ENCODE data around the gene RBP3.

Gene RBP3

GRCh38 chr10:47379445-47379785 is 31.3 kb downstream of the RBP3 start:
- Histone ChIP-seq H3K4me3 (ENCODE audit: low read depth, low read length) (no peak overlapping the region), H3K4me1 (ENCODE audit: control insufficient read depth, insufficient read depth, low read length) (peaks cover 3% of the 10 kb centered on the region; the same call in 1 of the 2 replicates), H3K27ac (ENCODE audit: extremely low read depth, low read depth, low read length) (no peak overlapping the region), H3K36me3 (ENCODE audit: control insufficient read depth in 2 of 2, insufficient read depth in 1 of 2, low read length in 2 of 2) (no peaks in the 10 kb centered on the region), H3K9me3 (ENCODE audit: control insufficient read depth, insufficient read depth, low read depth, low read length) (no peaks in the 10 kb centered on the region)
- no peak for TF ChIP-seq ZNF768 (tag by site-specific recombination; IDR thresholded peaks at IDR 0.05)
- no peak for TF ChIP-seq ZNF501 (tag by site-specific recombination; IDR thresholded peaks at IDR 0.05)
- no peak for TF ChIP-seq KLF1 (tag by site-specific recombination; IDR thresholded peaks at IDR 0.05)
- no peak for TF ChIP-seq ZNF423 (tag by site-specific recombination; IDR thresholded peaks at IDR 0.05)
- no peak for TF ChIP-seq ZNF10 (tag by site-specific recombination; IDR thresholded peaks at IDR 0.05)
- no peak for TF ChIP-seq KLF17 (tag by site-specific recombination; IDR thresholded peaks at IDR 0.05)
- no peak for TF ChIP-seq ZNF23 (tag by site-specific recombination; IDR thresholded peaks at IDR 0.05; ENCODE audit: borderline replicate concordance)
- no peak for TF ChIP-seq ZNF404 (tag by site-specific recombination; IDR thresholded peaks at IDR 0.05)
- no peak for TF ChIP-seq ZNF843 (tag by site-specific recombination; IDR thresholded peaks at IDR 0.05)
- no peak for TF ChIP-seq ZNF132 (tag by site-specific recombination; IDR thresholded peaks at IDR 0.05; ENCODE audit: borderline replicate concordance)
- no peak for TF ChIP-seq ZNF292 (tag by site-specific recombination; IDR thresholded peaks at IDR 0.05; ENCODE audit: borderline replicate concordance, low read depth)
- no peak for TF ChIP-seq ZIC2 (tag by site-specific recombination; IDR thresholded peaks at IDR 0.05)
- TF ChIP-seq ZNF514 (tag by site-specific recombination; IDR thresholded peaks at IDR 0.05), result no peak
- TF ChIP-seq FEZF1 (tag by site-specific recombination; IDR thresholded peaks at IDR 0.05), result no peak
- TF ChIP-seq ZBTB44 (tag by site-specific recombination; IDR thresholded peaks at IDR 0.05), result no peak
- TF ChIP-seq ZSCAN23 (tag by site-specific recombination; IDR thresholded peaks at IDR 0.05), result no peak
- no peak for TF ChIP-seq TRIM28 (IDR thresholded peaks at IDR 0.05; ENCODE audit: borderline replicate concordance, low read length)
- POLR2A ChIA-PET, result interaction anchor here (1.0 kb wide), 1 partner anchor 1096 kb away, joined by 6 read pairs; no protein-coding TSS in a partner anchor
- CTCF ChIA-PET, result interaction anchor here (1.0 to 1.4 kb wide), 2 partner anchors 14 to 18 kb away, joined by 3 read pairs; no protein-coding TSS in a partner anchor

DNA sequence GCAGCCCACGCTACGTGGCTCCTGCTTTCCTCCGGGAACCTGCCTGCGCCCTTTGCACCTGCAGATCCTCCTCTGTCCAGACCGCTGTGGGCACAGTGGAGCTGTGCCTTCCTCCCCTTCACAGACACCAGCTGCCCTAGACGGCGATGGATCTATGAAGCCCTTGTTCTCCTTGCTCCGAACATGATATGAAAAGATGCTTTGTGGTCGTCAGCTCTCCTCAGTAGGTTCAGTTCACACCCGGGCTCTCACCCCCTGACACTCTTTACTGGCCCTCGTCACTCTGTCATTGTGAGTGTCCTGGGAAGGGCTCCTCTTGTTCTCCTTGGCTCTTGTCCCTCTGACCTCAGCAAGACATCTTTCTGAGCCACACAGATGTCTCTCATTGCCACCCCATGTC is 31.7 kb downstream of the RBP3 start:
- Histone ChIP-seq H3K4me1 (ENCODE audit: control insufficient read depth, insufficient read depth, low read length) (peaks cover 3% of the 10 kb centered on the region; the same call in 1 of the 2 replicates), H3K9me3 (ENCODE audit: control insufficient read depth, insufficient read depth, low read depth, low read length) (no peaks in the 10 kb centered on the region), H3K36me3 (ENCODE audit: control insufficient read depth in 2 of 2, insufficient read depth in 1 of 2, low read length in 2 of 2) (no peaks in the 10 kb centered on the region), H3K27ac (ENCODE audit: extremely low read depth, low read depth, low read length) (no peak overlapping the region), H3K4me3 (ENCODE audit: low read depth, low read length) (no peak overlapping the region)
- ChIA-PET POLR2A (interaction anchor here (0.7 to 1.9 kb wide), 3 partner anchors 348 to 1273 kb away, joined by 3 to 6 read pairs (median 4); no protein-coding TSS in a partner anchor), CTCF (interaction anchor here (0.9 to 1.0 kb wide), 2 partner anchors 18 to 39 kb away, joined by 3 to 4 read pairs; no protein-coding TSS in a partner anchor)
- TF ChIP-seq ZNF488 (tag by site-specific recombination; IDR thresholded peaks at IDR 0.05) (no peak), ZNF76 (tag by site-specific recombination; IDR thresholded peaks at IDR 0.05; ENCODE audit: borderline replicate concordance, low read depth) (no peak), ZNF302 (tag by site-specific recombination; IDR thresholded peaks at IDR 0.05; ENCODE audit: low read depth) (no peak), ZSCAN30 (tag by site-specific recombination; IDR thresholded peaks at IDR 0.05) (no peak), PRDM4 (tag by site-specific recombination; IDR thresholded peaks at IDR 0.05) (no peak), ZNF121 (tag by site-specific recombination; IDR thresholded peaks at IDR 0.05) (no peak), HOXA7 (CRISPR knock-in tag; IDR thresholded peaks at IDR 0.05; ENCODE audit: borderline replicate concordance) (no peak)
- TF ChIP-seq, protein P1, sequence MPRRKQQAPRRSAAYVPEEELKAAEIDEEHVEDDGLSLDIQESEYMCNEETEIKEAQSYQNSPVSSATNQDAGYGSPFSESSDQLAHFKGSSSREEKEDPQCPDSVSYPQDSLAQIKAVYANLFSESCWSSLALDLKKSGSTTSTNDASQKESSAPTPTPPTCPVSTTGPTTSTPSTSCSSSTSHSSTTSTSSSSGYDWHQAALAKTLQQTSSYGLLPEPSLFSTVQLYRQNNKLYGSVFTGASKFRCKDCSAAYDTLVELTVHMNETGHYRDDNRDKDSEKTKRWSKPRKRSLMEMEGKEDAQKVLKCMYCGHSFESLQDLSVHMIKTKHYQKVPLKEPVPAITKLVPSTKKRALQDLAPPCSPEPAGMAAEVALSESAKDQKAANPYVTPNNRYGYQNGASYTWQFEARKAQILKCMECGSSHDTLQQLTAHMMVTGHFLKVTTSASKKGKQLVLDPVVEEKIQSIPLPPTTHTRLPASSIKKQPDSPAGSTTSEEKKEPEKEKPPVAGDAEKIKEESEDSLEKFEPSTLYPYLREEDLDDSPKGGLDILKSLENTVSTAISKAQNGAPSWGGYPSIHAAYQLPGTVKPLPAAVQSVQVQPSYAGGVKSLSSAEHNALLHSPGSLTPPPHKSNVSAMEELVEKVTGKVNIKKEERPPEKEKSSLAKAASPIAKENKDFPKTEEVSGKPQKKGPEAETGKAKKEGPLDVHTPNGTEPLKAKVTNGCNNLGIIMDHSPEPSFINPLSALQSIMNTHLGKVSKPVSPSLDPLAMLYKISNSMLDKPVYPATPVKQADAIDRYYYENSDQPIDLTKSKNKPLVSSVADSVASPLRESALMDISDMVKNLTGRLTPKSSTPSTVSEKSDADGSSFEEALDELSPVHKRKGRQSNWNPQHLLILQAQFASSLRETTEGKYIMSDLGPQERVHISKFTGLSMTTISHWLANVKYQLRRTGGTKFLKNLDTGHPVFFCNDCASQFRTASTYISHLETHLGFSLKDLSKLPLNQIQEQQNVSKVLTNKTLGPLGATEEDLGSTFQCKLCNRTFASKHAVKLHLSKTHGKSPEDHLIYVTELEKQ (tag by site-specific recombination; IDR thresholded peaks at IDR 0.05; ENCODE audit: borderline replicate concordance), result no peak

All from HEK293 (cell line).